K562 (cell line): ENCODE measurements around the gene KIN. TPM values are rescaled to one million over a fixed set of nuclear protein-coding genes. Genes with fewer than 3 reads are reported as not detected.
A peak's percentile ranks its signal among the peaks of the same experiment; 100 is the strongest.

ENCODE experiments used
- ATAC-seq: fragments of 200-7000 bp; cut with Tn5 transposase; 3 replicates; pipeline ENCODE4 v1.9.1; 2020; ENCODE audit warnings: moderate library complexity
- BruUV-seq: library from RNA; stranded (reverse); fragments of 400-500 nt; replicated peaks from 2 replicates; lab custom pipeline; 2021; lab: Mats Ljungman, UMichigan
- CTCF ChIA-PET: fragments of 300-600 bp; formaldehyde crosslinking; extraction: SDS; loops from one replicate; lab custom pipeline; 2021; ENCODE audit warnings: low intra/inter-chr PET ratio; lab: Yijun Ruan, JAX
- POLR2A ChIA-PET: fragments of 300-600, 350-650 bp; sonication (Branson Sonifier 250); formaldehyde crosslinking; extraction: SDS; loops from one replicate; lab custom pipeline; 2021; ENCODE audit warnings: antibody characterized with exemption, inconsistent platforms; lab: Yijun Ruan, JAX
- DNase-seq, 4 experiments: peaks; one replicate each; pipeline versions ENCODE4 v3.0.0 to v3.0.0-alpha.2; 2011 to 2018; ENCODE audit warnings: low spot score in 3 of 4, mixed read lengths in 3 of 4; ENCODE audit errors: extremely low read depth in 1 of 4
- FAIRE-seq: peaks from 2 replicates; lab custom pipeline; 2011; peaks lifted over from hg19 to GRCh38; lab: Jason Lieb, UNC
- H2AFZ ChIP-seq: 2 replicates; pipeline ENCODE4 v1.6.0; 2011; ENCODE audit warnings: low read depth, low read length, control low read depth, inconsistent platforms
- H3K27ac ChIP-seq: fragments of 200-600 bp; 3 replicates; pipeline ENCODE4 v1.8.0; 2011; ENCODE audit warnings: low read depth, mild to moderate bottlenecking, control low read depth, inconsistent platforms, low read length, moderate library complexity, mixed read lengths; ENCODE audit errors: extremely low read depth
- H3K27me3 ChIP-seq, 2 experiments: fragments of 300-600 bp in 1 of 2; 2 replicates in 1 of 2; 3 replicates in 1 of 2; pipeline versions ENCODE4 v1.6.0 to v1.8.0; 2011; ENCODE audit warnings: inconsistent platforms in 2 of 2, low read length in 2 of 2, mild to moderate bottlenecking in 1 of 2, mixed read lengths in 1 of 2, moderate library complexity in 1 of 2; ENCODE audit not compliant: control insufficient read depth in 2 of 2, insufficient read depth in 2 of 2
- H3K36me3 ChIP-seq: fragments of 300-600 bp; 3 replicates; pipeline ENCODE4 v1.8.0; 2011; ENCODE audit warnings: mild to moderate bottlenecking, low read length, inconsistent platforms; ENCODE audit not compliant: control insufficient read depth, insufficient read depth
- H3K4me1 ChIP-seq, 2 experiments: fragments of 200-600 bp in 1 of 2; replicated peaks in 1 of 2; 2 replicates in 1 of 2; 3 replicates in 1 of 2; pipeline versions ENCODE4 v1.5.1 to v1.8.0; 2011; ENCODE audit warnings: inconsistent platforms in 2 of 2, low read length in 2 of 2, mild to moderate bottlenecking in 1 of 2, mixed read lengths in 1 of 2, moderate library complexity in 1 of 2; ENCODE audit not compliant: control insufficient read depth in 2 of 2, insufficient read depth in 2 of 2
- H3K4me2 ChIP-seq: 2 replicates; pipeline ENCODE4 v1.6.1; 2011; ENCODE audit warnings: low read length, control low read depth, inconsistent platforms, mixed read lengths; ENCODE audit not compliant: insufficient read depth
- H3K4me3 ChIP-seq: fragments of 200-600 bp; sonication (generic), shearing (Covaris generic); 2 replicates; pipeline ENCODE4 v1.5.1; 2016; ENCODE audit warnings: control low read depth, inconsistent platforms
- H3K79me2 ChIP-seq: fragments of 200-600 bp; 3 replicates; pipeline ENCODE4 v1.8.0; 2011; ENCODE audit warnings: low read length, inconsistent platforms; ENCODE audit not compliant: control insufficient read depth, insufficient read depth
- H3K9ac ChIP-seq, 2 experiments: 2 replicates each; pipeline versions ENCODE4 v1.6.0 to v1.6.1; 2011; ENCODE audit warnings: low read depth in 2 of 2, low read length in 2 of 2, control low read depth in 1 of 2, inconsistent platforms in 1 of 2, mild to moderate bottlenecking in 1 of 2, mixed read lengths in 1 of 2; ENCODE audit not compliant: insufficient read depth in 1 of 2
- H3K9me1 ChIP-seq: one replicate; pipeline ENCODE4 v1.6.0; 2011; ENCODE audit warnings: inconsistent platforms, mild to moderate bottlenecking, low read length, moderate library complexity; ENCODE audit not compliant: control insufficient read depth, insufficient read depth
- H3K9me3 ChIP-seq: replicated peaks from 2 replicates; pipeline ENCODE4 v1.5.1; 2011; ENCODE audit warnings: low read depth, low read length, inconsistent platforms; ENCODE audit not compliant: control insufficient read depth, insufficient read depth
- H4K20me1 ChIP-seq: replicated peaks from 2 replicates; pipeline ENCODE4 v1.6.1; 2011; ENCODE audit warnings: low read length, inconsistent platforms, mixed read lengths; ENCODE audit not compliant: control insufficient read depth, insufficient read depth
- CHCHD3 ChIP-seq: fragments of 250-450 bp; sonication (Bioruptor Pico); IDR thresholded peaks from 2 replicates; pipeline ENCODE4 v2.1.2; 2022; ENCODE audit warnings: mild to moderate bottlenecking
- HNRNPLL ChIP-seq: fragments of 200-400 bp; formaldehyde crosslinking; IDR thresholded peaks from 2 replicates; pipeline ENCODE4 v1.6.1; 2017; ENCODE audit warnings: low read length, low read depth, mild to moderate bottlenecking; ENCODE audit not compliant: poor library complexity, severe bottlenecking
- NELFE ChIP-seq: IDR thresholded peaks from 2 replicates; pipeline ENCODE4 v1.6.1; 2011; ENCODE audit warnings: mild to moderate bottlenecking; ENCODE audit not compliant: insufficient read depth, insufficient read length
- RAD21 ChIP-seq, 2 experiments: fragments of 250-450 bp in 1 of 2; fragments of 450-650 bp in 1 of 2; sonication (Bioruptor Pico) in 1 of 2; formaldehyde crosslinking in 1 of 2; IDR thresholded peaks in 1 of 2; conservative IDR thresholded peaks in 1 of 2; 2 replicates each; pipeline versions ENCODE4 v1.4.0 to v1.8.0; 2020 to 2022; ENCODE audit warnings: mild to moderate bottlenecking in 2 of 2, moderate library complexity in 1 of 2
- RB1 ChIP-seq: fragments of 450-650 bp; IDR thresholded peaks from 2 replicates; pipeline ENCODE4 v1.6.1; 2017; ENCODE audit warnings: low read depth, mild to moderate bottlenecking
- SMARCA4 ChIP-seq: fragments of 450-650 bp; IDR thresholded peaks from 2 replicates; pipeline ENCODE4 v1.6.1; 2016
- SMARCE1 ChIP-seq: fragments of 450-650 bp; IDR thresholded peaks from 2 replicates; pipeline ENCODE4 v1.7.1; 2016; ENCODE audit warnings: mild to moderate bottlenecking
- STAT5A ChIP-seq: IDR thresholded peaks from 2 replicates; pipeline ENCODE4 v1.6.1; 2012; ENCODE audit warnings: low read length, inconsistent platforms, borderline replicate concordance
- WGBS: fragments of 100-300 bp; shearing (Covaris generic); methylation state at CpG from one replicate; pipeline ENCODE4 v1.1.6; 2016; ENCODE audit warnings: low coverage, mixed read lengths; ENCODE audit not compliant: insufficient coverage; ENCODE audit errors: missing lambda C conversion rate; 5-methylcytosine and 5-hydroxymethylcytosine counted together
- in situ Hi-C: fragments of 300-500 bp; cut with MboI; formaldehyde crosslinking; loops from 4 replicates; pipeline ENCODE4 v1.15.0; 2018; ENCODE audit warnings: inconsistent platforms, mixed read lengths
- intact Hi-C: fragments of 100-400 bp; cut with micrococcal nuclease; formaldehyde crosslinking; loops from 2 replicates; pipeline ENCODE4 v1.14.2; 2022
- polyA plus RNA-seq, 8 experiments: library from polyadenylated mRNA; depleted of rRNA in 4 of 8; stranded (reverse) in 5 of 8; unstranded in 3 of 8; fragments of >200 nt; fragmentation: Nextera tagmentation in 2 of 8; fragmentation: Illumina TruSeq in 1 of 8; extraction: Ambion mirVana in 2 of 8; extraction: Trizol in 1 of 8; gene quantifications; 2 replicates each; pipeline versions ENCODE4 v1.2.1 to v1.2.3, GENCODE V29; 2011 to 2014; ENCODE audit warnings: inconsistent platforms in 1 of 8, missing spikeins in 1 of 8
- total RNA-seq, 7 experiments: library from RNA; depleted of rRNA in 6 of 7; stranded (reverse); fragments of >200 nt in 6 of 7; fragmentation: Illumina TruSeq in 2 of 7; extraction: Trizol in 2 of 7; gene quantifications; 2 replicates each; pipeline versions ENCODE4 v1.2.1 to v1.2.3, GENCODE V29; 2011 to 2021; ENCODE audit warnings: low replicate concordance in 1 of 7
- TF ChIP-seq, protein P1 (sequence below), 3 experiments: IDR thresholded peaks in 2 of 3; conservative IDR thresholded peaks in 1 of 3; 2 replicates each; pipeline ENCODE4 v1.5.1; 2011 to 2012; ENCODE audit warnings: low read length in 3 of 3, mild to moderate bottlenecking in 3 of 3, control low read depth in 2 of 3, improper control_type of control experiment in 1 of 3, inconsistent platforms in 1 of 3, low read depth in 1 of 3, mixed read lengths in 1 of 3, moderate library complexity in 1 of 3; ENCODE audit not compliant: insufficient read depth in 2 of 3
- TF ChIP-seq, protein P2 (sequence below): fragments of 450-650 bp; IDR thresholded peaks from 2 replicates; pipeline ENCODE4 v1.6.1; 2016
- TF ChIP-seq, protein P3 (sequence below): conservative IDR thresholded peaks from 2 replicates; pipeline ENCODE4 v1.6.1; 2011; ENCODE audit warnings: low read depth, mild to moderate bottlenecking, low read length; ENCODE audit not compliant: control insufficient read depth
- TF ChIP-seq, protein P4 (sequence below), 2 experiments: IDR thresholded peaks; 2 replicates each; pipeline ENCODE4 v1.6.1; 2012; ENCODE audit warnings: improper control_type of control experiment in 2 of 2, low read depth in 2 of 2, low read length in 2 of 2, borderline replicate concordance in 1 of 2
- TF ChIP-seq, protein P5 (sequence below), 2 experiments: fragments of 450-650 bp; IDR thresholded peaks; 2 replicates each; pipeline ENCODE4 v1.6.1; 2016

The KIN gene
- total and polyA plus RNA-seq, 9 of the 15 experiments (the other 6 are each of a cell fraction or from before 2014, with no cell fraction given), result 11.7 to 35.6 (median 16.0) TPM

DNA sequence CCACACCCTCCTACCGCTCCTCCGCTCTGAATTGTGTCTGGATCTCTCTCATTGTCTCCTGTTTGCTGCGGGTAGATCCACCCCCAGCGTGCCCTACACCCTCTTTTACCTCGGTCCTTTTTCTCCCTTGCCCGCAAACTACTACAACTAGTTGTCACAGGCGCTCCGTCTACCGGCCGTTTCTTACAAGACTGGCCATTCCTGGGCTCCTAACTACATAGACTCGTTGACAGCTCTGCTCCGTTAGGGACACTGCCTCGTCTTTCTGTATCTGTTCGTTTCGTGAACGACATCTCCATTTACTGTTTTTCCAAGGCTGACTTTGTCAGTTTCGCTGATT, 31.3 kb upstream of the KIN start:
- under 1% methylated on average over 17 of the region's 17 CpGs for WGBS
- no peaks in the 10 kb centered on the region for H3K9me3 ChIP-seq
- peaks cover 10% of the 10 kb centered on the region; the same call in 1 of the 2 replicates for H4K20me1 ChIP-seq
- ATAC-seq (peak; percentile 85), DNase-seq (peak; percentile 47 to 75 (median 50)), FAIRE-seq (peak; percentile 72)
- peak overlapping the region; percentile 84 to 95 for H3K9ac ChIP-seq
- in situ Hi-C loops (no loop called here), intact Hi-C loops (loop anchor here (2.0 kb wide), 1 partner anchor 30 kb away; the partner anchor contains the start of gene ATP5F1C)
- CTCF ChIA-PET, result no interaction called here
- H3K36me3 ChIP-seq, result peaks cover 18% of the 10 kb centered on the region; the same call in 2 of the 3 replicates
- H3K4me2 ChIP-seq, result peak overlapping the region; percentile 98
- H3K9me1 ChIP-seq, result no peaks in the 10 kb centered on the region
- POLR2A ChIA-PET, result interaction anchor here (0.7 to 3.4 kb wide), 5 partner anchors 10 to 31 kb away, joined by 6 to 19 read pairs (median 11); partner anchors contain the start of genes ATP5F1C and KIN
- H3K4me1 ChIP-seq, result peaks cover 7 to 13% of the 10 kb centered on the region in 2 experiments
- H2AFZ ChIP-seq, result peak overlapping the region; percentile 100
- H3K79me2 ChIP-seq, result peaks cover 28% of the 10 kb centered on the region
- no peaks in the 10 kb centered on the region for H3K27me3 ChIP-seq
- peak overlapping the region; percentile 77; the same call in 2 of the 3 replicates for H3K27ac ChIP-seq
- BruUV-seq, result no TSS peak
- H3K4me3 ChIP-seq, result peak overlapping the region; percentile 88
- TF ChIP-seq RAD21 (CRISPR knock-in tag; conservative IDR thresholded peaks at IDR 0.05 in 1 of 2, IDR thresholded peaks at IDR 0.05 in 1 of 2), result peak in 1 of 2 experiments; percentile 26; a peak in 1 of 4 replicates
- TF ChIP-seq HNRNPLL, result peak; percentile 30
- TF ChIP-seq, protein P1, sequence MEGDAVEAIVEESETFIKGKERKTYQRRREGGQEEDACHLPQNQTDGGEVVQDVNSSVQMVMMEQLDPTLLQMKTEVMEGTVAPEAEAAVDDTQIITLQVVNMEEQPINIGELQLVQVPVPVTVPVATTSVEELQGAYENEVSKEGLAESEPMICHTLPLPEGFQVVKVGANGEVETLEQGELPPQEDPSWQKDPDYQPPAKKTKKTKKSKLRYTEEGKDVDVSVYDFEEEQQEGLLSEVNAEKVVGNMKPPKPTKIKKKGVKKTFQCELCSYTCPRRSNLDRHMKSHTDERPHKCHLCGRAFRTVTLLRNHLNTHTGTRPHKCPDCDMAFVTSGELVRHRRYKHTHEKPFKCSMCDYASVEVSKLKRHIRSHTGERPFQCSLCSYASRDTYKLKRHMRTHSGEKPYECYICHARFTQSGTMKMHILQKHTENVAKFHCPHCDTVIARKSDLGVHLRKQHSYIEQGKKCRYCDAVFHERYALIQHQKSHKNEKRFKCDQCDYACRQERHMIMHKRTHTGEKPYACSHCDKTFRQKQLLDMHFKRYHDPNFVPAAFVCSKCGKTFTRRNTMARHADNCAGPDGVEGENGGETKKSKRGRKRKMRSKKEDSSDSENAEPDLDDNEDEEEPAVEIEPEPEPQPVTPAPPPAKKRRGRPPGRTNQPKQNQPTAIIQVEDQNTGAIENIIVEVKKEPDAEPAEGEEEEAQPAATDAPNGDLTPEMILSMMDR (IDR thresholded peaks at IDR 0.05 in 2 of 3, conservative IDR thresholded peaks at IDR 0.05 in 1 of 3; ENCODE audit: insufficient read depth in 2 of 3, low read depth in 1 of 3, low read length in 3 of 3), result peak; percentile 43 to 53 (median 52)
- TF ChIP-seq, protein P2, sequence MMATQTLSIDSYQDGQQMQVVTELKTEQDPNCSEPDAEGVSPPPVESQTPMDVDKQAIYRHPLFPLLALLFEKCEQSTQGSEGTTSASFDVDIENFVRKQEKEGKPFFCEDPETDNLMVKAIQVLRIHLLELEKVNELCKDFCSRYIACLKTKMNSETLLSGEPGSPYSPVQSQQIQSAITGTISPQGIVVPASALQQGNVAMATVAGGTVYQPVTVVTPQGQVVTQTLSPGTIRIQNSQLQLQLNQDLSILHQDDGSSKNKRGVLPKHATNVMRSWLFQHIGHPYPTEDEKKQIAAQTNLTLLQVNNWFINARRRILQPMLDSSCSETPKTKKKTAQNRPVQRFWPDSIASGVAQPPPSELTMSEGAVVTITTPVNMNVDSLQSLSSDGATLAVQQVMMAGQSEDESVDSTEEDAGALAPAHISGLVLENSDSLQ, result peak; percentile 22; the same call in 1 of the 2 replicates
- TF ChIP-seq, protein P3, sequence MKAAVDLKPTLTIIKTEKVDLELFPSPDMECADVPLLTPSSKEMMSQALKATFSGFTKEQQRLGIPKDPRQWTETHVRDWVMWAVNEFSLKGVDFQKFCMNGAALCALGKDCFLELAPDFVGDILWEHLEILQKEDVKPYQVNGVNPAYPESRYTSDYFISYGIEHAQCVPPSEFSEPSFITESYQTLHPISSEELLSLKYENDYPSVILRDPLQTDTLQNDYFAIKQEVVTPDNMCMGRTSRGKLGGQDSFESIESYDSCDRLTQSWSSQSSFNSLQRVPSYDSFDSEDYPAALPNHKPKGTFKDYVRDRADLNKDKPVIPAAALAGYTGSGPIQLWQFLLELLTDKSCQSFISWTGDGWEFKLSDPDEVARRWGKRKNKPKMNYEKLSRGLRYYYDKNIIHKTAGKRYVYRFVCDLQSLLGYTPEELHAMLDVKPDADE, result no peak
- TF ChIP-seq RB1, result peak; percentile 17; the same call in 1 of the 2 replicates
- TF ChIP-seq, protein P4, sequence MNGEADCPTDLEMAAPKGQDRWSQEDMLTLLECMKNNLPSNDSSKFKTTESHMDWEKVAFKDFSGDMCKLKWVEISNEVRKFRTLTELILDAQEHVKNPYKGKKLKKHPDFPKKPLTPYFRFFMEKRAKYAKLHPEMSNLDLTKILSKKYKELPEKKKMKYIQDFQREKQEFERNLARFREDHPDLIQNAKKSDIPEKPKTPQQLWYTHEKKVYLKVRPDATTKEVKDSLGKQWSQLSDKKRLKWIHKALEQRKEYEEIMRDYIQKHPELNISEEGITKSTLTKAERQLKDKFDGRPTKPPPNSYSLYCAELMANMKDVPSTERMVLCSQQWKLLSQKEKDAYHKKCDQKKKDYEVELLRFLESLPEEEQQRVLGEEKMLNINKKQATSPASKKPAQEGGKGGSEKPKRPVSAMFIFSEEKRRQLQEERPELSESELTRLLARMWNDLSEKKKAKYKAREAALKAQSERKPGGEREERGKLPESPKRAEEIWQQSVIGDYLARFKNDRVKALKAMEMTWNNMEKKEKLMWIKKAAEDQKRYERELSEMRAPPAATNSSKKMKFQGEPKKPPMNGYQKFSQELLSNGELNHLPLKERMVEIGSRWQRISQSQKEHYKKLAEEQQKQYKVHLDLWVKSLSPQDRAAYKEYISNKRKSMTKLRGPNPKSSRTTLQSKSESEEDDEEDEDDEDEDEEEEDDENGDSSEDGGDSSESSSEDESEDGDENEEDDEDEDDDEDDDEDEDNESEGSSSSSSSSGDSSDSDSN (IDR thresholded peaks at IDR 0.05; ENCODE audit: borderline replicate concordance in 1 of 2, low read depth in 2 of 2, low read length in 2 of 2), result 0 out of 4 replicates have a peak, but pooled peaks of 1 of the 2 experiments have one; percentile 58
- no peak for TF ChIP-seq NELFE
- TF ChIP-seq, protein P5, sequence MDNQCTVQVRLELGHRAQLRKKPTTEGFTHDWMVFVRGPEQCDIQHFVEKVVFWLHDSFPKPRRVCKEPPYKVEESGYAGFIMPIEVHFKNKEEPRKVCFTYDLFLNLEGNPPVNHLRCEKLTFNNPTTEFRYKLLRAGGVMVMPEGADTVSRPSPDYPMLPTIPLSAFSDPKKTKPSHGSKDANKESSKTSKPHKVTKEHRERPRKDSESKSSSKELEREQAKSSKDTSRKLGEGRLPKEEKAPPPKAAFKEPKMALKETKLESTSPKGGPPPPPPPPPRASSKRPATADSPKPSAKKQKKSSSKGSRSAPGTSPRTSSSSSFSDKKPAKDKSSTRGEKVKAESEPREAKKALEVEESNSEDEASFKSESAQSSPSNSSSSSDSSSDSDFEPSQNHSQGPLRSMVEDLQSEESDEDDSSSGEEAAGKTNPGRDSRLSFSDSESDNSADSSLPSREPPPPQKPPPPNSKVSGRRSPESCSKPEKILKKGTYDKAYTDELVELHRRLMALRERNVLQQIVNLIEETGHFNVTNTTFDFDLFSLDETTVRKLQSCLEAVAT (IDR thresholded peaks at IDR 0.05), result peak in 1 of 2 experiments; percentile 28; a peak in 1 of 4 replicates
- TF ChIP-seq CHCHD3 (CRISPR knock-in tag), result no peak
- 0 out of 2 replicates have a peak, but pooled peaks have one; percentile 20 for TF ChIP-seq SMARCE1
- TF ChIP-seq STAT5A, result no peak
- 0 out of 2 replicates have a peak, but pooled peaks have one; percentile 9 for TF ChIP-seq SMARCA4
